Measurements from ENCODE around the gene TAF1C.
A peak's percentile ranks its signal among the peaks of the same experiment; 100 is the strongest.

Gene TAF1C

GRCh38 chr16:84183911-84184591 is 2.8 kb downstream of the TAF1C start:
- DNase-seq: peak in 1 of 58 donors; percentile 48

DNA sequence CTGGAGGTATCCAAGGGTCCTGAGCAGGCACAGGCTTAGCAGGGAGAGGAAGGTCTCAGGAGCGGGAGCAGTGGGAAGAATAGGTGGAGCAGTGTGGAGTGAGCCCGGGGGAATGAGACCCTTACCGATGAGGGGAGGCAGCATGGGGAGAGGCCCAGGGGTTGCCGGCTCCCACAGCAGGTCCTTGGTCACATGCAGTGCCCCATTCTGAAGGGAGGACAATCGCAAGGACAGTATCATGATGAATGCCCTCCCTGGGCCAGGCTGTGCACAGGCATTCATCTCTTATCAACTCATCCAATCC is 3.3 kb downstream of the TAF1C start:
- DNase-seq: no peak

- DNase-seq: no peak
These were observed 3.9 kb downstream of the TAF1C start for GRCh38 chr16:84182680-84183571.

GRCh38 chr16:84182104-84182503 is 4.8 kb downstream of the TAF1C start:
- no peak for DNase-seq

DNA sequence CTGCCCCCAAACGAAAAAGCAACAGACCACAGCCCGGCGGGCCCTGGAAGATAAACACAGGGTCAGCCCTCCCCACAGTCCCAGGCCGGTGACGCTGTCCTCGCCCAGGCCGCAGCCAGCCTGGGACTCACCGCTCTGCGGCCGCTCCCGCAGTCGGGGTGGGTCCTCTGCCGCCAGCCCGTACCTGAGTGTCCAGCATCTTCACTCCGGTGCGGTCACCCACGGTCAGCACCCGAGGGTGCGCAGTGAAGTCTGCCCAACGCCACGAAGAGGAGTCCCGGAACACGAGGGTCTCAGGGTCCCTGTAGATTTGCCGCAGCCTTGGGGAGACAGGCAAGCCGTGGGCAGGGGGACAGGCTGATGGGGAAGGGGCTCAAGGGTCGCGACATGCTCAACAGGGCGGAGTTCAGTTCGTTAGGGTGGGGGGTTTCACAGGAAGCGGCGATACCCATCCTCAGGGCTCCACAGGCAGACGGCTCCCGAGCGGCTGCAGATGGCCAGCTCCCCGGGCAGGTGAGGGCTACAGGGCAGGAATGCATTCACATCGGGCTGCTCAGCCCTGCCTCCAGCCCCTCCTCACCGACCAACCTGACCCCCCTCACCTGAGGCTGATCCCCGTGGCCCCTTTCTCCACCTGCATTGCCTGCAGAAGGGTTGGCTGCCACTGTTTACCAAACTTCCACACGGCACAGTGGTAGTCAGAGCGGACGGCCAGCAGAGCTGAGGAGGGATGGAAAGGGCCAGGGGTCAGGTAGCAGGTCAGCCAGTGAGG is 5.5 kb downstream of the TAF1C start:
- no peak for DNase-seq

GRCh38 chr16:84180519-84181140 is 6.2 kb downstream of the TAF1C start:
- no peak for DNase-seq

DNA sequence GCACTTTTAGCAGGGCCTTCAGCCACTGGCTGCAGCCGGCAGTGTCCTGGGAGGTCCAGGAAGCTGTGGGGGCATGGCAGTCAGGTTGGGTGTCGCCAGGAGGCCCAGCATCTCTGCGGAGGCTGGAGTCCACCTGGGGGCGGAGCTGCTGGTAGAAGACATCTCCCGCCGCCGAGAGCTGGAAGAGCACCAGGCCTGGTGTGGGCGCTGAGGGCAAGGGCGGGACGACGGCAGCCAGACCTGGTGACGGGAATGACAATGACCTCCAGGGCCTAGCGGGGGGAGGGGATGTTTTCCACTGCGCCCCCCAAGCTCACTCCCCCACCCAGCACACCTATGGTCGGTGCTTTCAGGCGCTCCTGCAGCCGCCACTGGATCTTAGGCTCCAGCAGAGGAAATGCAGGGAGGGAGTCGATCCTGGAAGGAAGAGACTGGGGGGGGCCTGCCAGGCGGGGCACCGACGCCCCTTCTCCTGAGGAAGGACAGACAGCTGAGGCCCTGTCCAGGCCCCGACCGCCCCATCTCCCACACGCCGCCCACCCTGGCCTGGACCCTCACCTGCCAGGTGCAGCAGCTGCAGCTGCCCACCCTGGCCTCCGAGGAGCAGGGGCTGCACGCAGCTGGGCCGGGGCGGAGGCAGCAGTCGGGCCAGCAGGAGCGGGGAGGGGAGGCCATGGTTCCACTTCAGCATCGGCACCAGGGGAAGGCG is 7.1 kb downstream of the TAF1C start:
- DNase-seq: no peak

DNA sequence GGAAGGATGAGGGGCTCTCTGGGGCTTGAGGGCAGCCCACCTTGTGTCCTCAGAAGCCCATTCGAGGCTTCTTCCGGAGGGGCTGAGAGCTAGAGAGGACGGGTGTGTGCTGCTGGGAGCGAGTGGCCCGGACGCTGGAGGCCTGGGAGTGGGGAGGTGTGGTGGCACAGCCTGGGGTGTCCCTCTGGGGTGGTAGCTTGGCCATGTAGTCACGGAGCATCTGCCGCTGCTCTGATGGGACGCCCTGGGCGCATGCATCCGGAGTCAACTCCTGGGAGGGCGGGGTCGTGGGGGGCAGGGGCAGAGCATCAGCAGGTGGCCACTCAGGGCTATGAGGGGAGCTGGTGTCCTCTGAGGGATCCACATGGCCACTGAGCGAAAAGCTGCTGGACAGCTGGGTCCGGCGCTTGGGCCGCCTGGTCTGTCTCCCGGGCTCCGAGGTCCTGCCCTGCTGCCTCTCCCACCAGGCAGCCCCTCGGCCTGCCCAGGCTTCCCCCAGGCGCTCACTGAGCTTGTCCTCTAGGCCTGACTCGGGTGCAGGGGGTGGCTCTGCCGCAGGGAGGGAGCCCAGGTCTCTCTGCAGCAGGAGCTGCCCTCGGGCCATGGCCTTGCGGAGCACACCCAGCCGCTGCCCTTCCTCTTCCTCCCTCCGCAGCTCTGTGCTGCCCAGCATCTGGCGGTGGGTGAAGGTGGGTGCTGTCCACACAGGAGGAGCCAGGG is 7.8 kb downstream of the TAF1C start:
- DNase-seq: no peak

- DNase-seq: peak in 1 of 58 donors; percentile 30
These were observed 8.6 kb downstream of the TAF1C start for GRCh38 chr16:84178146-84178765.

DNA sequence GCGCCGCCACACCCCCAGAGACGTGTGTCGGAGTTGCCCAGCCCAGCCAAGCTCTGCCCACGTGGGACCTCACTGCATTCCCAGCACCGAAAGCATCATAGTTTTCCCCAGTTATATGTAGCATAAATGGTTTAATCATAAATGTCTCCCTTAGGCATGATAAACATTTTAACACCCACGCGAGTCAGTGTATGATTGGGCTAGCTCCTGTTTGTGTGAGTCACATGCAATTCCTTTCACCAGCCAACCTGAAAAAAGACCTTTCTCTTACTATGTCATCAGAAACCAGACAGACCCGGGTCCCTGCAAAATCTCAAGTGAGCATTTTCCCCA is 9.2 kb downstream of the TAF1C start:
- DNase-seq: peak in 8 of 58 donors; percentile 8 to 47 (median 20)

GRCh38 chr16:84176192-84177053 is 10.4 kb downstream of the TAF1C start:
- DNase-seq: no peak

DNA sequence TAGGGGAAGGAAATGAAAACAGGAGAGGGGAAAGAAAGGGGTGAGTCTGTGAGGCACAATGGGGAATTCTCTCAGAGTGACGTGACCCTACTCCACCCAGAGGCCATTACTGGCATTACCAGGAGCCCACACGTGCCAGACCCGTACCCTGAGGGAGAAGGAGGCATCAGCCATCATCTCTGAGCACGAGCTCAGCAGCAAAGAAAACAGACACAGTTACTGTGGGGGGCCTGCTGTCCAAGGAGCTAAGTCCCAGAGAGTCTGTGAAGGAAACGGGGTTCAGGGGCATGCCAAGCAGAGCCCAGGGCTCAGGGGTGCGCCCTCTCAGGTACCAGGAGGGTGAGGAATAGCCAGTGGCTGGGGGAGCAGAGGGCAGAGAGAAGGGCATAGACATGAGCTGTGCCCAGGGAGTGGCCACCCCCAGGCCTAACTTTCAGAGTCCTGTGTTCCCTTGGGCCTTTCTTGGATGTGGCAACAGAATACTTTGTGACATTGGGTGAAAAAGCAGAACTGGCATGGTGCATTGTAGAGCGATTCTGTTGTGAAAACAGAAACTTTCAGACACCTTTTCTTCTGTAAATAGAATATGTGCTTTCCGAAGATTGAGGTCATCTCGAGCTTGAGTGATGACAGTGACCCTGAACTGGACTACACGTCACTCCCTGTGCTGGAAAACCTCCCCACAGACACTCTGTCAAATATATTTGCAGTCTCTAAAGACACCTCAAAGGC is 11.3 kb downstream of the TAF1C start:
- peak in 15 of 58 donors; percentile 10 to 58 (median 18) for DNase-seq

DNA sequence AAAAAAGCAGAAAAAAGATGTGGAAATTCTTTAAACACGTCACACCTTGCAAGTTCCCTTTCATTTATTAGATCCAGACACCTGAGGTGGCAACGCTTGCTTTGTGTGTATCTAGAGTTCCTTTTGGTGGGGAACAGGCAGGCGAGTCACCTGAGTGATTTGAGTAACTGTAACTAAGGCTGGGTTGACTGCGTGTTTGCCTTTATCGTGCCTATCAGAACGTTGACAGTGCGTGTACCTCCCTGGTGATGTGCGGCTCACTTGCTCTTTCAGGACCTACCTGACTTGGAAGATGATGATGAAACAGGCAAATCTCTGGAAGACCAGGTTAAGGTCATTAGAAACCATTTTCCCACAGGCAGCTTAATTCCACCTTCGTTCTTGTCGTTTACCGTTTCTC is 12.5 kb downstream of the TAF1C start:
- no peak for DNase-seq

GRCh38 chr16:84169765-84170310 is 17.0 kb downstream of the TAF1C start:
- no peak for DNase-seq

GRCh38 chr16:84166796-84167695 is 19.8 kb downstream of the TAF1C start:
- DNase-seq: no peak

GRCh38 chr16:84165746-84166145 is 21.1 kb downstream of the TAF1C start:
- no peak for DNase-seq

DNA sequence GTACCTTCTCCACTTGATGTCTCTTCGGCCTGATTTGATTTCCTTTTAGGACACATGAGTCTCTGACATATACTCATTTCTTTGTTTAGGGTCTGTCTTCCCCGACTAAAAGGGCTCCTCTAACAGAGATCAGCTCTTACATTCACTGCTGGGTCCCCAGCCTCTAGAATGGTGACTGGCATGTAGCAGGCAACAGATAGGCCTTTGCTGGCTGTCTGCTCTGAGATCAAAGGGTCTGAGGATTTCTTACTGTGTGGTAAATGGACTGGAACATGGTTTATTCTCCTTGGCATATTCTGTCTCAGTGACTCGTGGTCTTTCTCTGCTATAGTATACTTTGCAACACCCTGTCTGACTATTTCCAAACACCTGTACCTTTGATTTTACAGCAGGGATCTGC is 25.1 kb downstream of the TAF1C start:
- DNase-seq: no peak
